Measurements from ENCODE around the gene PPP1R7. TPM values are rescaled to one million over a fixed set of nuclear protein-coding genes. Genes with fewer than 3 reads are reported as not detected.

The PPP1R7 gene
- total and polyA plus RNA-seq, 9 donors = 21.9 to 120 (median 46.9) TPM

DNA sequence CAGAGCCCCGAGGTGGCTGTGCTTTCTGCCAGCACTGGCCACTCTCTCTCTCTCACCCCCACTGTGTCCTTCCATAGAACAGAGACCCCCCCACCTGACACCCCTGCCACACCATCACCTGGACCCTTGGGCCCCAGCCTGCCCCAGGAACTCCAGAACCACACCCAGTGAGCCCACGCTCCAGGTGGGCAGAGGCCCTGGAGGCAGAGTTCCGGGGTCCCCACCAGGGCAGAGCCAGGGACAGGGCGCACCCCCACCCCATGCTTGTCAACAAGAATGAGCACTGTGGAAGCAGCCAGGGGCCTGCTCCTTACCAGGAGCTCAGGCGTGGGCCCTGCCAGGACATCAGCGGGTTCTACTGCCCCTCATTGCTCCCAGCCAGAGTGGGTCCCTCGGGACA lies 15.6 kb upstream of the PPP1R7 start:
- Histone ChIP-seq H3K36me3 (no peaks in the 10 kb centered on the region), H3K9me3 (no peaks in the 10 kb centered on the region), H3K27me3 (no peaks in the 10 kb centered on the region), H3K27ac (no peak overlapping the region), H3K4me1 (ENCODE audit: insufficient read depth) (no peaks in the 10 kb centered on the region), H3K4me3 (no peak overlapping the region)
- DNase-seq = peak in 1 of 5 donors; percentile 12
- intact Hi-C loops (cut with DNase I) = no loop called here
- TF ChIP-seq POLR2A (IDR thresholded peaks at IDR 0.05) (no peak), EP300 (IDR thresholded peaks at IDR 0.05) (no peak)
- TF ChIP-seq, protein P1, sequence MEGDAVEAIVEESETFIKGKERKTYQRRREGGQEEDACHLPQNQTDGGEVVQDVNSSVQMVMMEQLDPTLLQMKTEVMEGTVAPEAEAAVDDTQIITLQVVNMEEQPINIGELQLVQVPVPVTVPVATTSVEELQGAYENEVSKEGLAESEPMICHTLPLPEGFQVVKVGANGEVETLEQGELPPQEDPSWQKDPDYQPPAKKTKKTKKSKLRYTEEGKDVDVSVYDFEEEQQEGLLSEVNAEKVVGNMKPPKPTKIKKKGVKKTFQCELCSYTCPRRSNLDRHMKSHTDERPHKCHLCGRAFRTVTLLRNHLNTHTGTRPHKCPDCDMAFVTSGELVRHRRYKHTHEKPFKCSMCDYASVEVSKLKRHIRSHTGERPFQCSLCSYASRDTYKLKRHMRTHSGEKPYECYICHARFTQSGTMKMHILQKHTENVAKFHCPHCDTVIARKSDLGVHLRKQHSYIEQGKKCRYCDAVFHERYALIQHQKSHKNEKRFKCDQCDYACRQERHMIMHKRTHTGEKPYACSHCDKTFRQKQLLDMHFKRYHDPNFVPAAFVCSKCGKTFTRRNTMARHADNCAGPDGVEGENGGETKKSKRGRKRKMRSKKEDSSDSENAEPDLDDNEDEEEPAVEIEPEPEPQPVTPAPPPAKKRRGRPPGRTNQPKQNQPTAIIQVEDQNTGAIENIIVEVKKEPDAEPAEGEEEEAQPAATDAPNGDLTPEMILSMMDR (IDR thresholded peaks at IDR 0.05) = no peak
- 92 to 97% (median 96%) methylated on average over 6 to 7 of the region's 7 CpGs for WGBS, 3 donors

DNA sequence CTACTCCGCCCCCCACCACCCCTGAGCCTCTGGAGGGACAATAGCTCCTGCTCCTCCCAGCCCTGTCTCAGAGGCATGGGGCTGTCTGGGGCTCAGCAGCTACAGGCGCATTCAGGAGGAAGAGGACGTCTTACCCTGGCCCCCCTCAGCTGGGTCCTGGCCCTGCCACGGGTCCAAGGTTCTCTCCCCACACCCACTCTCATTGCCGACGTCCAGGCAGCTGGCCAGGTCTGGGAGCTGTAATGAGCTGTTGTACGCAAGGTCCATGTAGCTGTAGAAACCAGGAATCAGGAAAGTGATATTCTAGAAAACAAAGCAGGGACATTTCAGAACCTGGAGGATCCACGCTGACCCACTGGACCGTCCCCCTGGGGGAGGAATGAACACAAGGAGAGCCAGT lies 14.5 kb upstream of the PPP1R7 start:
- TF ChIP-seq, protein P1 (IDR thresholded peaks at IDR 0.05) = no peak
- TF ChIP-seq EP300 (IDR thresholded peaks at IDR 0.05) = no peak
- no peak for TF ChIP-seq POLR2A (IDR thresholded peaks at IDR 0.05)
- Histone ChIP-seq H3K4me1 (ENCODE audit: insufficient read depth) (no peaks in the 10 kb centered on the region), H3K27me3 (no peaks in the 10 kb centered on the region), H3K27ac (no peak overlapping the region), H3K9me3 (no peaks in the 10 kb centered on the region), H3K4me3 (no peak overlapping the region), H3K36me3 (no peaks in the 10 kb centered on the region)
- 40 to 64% (median 54%) methylated on average over 9 of the region's 9 CpGs for WGBS, 3 donors
- DNase-seq = peak in 1 of 5 donors; percentile 36
- intact Hi-C loops (cut with DNase I) = no loop called here

DNA sequence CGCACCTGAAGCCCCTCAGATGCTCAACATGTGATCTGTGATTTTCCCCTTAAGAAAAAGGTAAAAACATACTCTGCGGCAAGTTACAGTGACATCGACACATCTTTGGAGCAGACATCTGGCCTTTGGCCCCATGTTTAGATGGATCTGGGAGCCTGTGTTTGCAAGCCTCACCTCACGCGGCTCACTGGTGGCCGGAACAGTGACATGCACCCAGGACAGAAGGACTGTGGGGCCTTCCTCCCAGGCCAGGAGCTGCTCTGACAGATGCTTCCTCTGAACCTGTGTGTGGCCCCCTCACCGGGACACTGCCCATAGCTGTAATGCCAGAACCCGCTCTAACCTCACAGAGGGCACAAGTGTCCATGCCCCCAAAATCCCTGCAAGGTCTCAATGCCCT lies 14.1 kb upstream of the PPP1R7 start:
- H3K36me3 ChIP-seq = no peaks in the 10 kb centered on the region
- intact Hi-C loops (cut with DNase I) = no loop called here
- no peak overlapping the region for H3K4me3 ChIP-seq
- H3K4me1 ChIP-seq (ENCODE audit: insufficient read depth) = no peaks in the 10 kb centered on the region
- no peak overlapping the region for H3K27ac ChIP-seq
- 93 to 99% (median 95%) methylated on average over 8 of the region's 8 CpGs for WGBS, 3 donors
- no peaks in the 10 kb centered on the region for H3K27me3 ChIP-seq
- DNase-seq = peak in 1 of 5 donors; percentile 8
- TF ChIP-seq EP300 (IDR thresholded peaks at IDR 0.05) (no peak), POLR2A (IDR thresholded peaks at IDR 0.05) (no peak)
- TF ChIP-seq, protein P1 (IDR thresholded peaks at IDR 0.05) = no peak
- no peaks in the 10 kb centered on the region for H3K9me3 ChIP-seq

DNA sequence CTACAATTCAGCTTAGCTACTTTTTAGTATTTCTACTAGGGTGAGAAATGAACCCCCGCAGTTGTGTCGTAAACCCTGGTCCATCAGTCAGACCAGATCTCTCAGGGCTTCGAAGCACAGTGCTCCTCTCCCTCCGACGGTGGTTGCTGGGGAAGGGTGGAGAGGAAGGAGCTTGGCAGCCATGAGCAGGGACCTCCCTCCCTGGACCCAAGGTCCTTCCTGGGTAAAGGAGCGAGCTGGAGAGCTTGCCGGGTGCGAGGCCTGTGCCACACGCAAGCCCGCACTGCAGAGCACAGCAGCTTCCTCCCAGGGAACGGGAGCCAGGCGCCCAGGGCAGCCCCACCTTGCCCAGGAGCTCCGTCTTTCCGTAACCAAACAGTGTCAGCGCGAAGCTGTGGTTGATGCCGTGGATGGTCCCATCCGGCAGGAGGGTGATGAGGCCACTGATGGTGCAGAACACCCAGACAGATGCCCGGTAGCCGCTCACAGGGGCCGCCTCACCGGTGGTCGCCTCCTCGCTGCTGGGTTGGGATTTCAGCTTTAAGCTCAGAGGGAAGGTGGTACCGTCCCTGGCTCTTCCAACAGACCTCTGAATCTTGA lies 13.5 kb upstream of the PPP1R7 start:
- H3K36me3 ChIP-seq = no peaks in the 10 kb centered on the region
- no peaks in the 10 kb centered on the region for H3K9me3 ChIP-seq
- no peak overlapping the region for H3K27ac ChIP-seq
- H3K27me3 ChIP-seq = no peaks in the 10 kb centered on the region
- peak in 1 of 5 donors; percentile 20 for DNase-seq
- no peaks in the 10 kb centered on the region for H3K4me1 ChIP-seq (ENCODE audit: insufficient read depth)
- intact Hi-C loops (cut with DNase I) = no loop called here
- no peak overlapping the region for H3K4me3 ChIP-seq
- TF ChIP-seq, protein P1 (IDR thresholded peaks at IDR 0.05) = no peak
- WGBS, 3 donors = 93 to 95% (median 94%) methylated on average over 25 of the region's 25 CpGs
